Caco-2 (cell line): ENCODE results near the gene SGCD. TPM values are rescaled to one million over a fixed set of nuclear protein-coding genes. Genes with fewer than 3 reads are reported as not detected.

Source experiments
- BruUV-seq: library from RNA; stranded (reverse); fragments of 400-500 nt; replicated peaks from 2 replicates; lab custom pipeline; 2021; lab: Mats Ljungman, UMichigan
- CTCF ChIA-PET: fragments of 300-600 bp; sonication (Branson Sonifier 250); formaldehyde crosslinking; loops from one replicate; lab custom pipeline; 2022; ENCODE audit warnings: antibody characterized with exemption; lab: Charles Lee
- POLR2A ChIA-PET: fragments of 300-600 bp; sonication (Branson Sonifier 250); formaldehyde crosslinking; loops from one replicate; lab custom pipeline; 2022; ENCODE audit warnings: antibody characterized with exemption; lab: Charles Lee
- DNase-seq, 2 experiments: peaks; one replicate each; pipeline versions ENCODE4 v3.0.0 to v3.0.0-alpha.2; 2020 to 2022
- H3K27me3 ChIP-seq: replicated peaks from 2 replicates; pipeline ENCODE4 v1.6.0; 2011; ENCODE audit warnings: low read length; ENCODE audit not compliant: control insufficient read depth, insufficient read depth
- H3K36me3 ChIP-seq: 2 replicates; pipeline ENCODE4 v1.5.1; 2011; ENCODE audit warnings: low read length; ENCODE audit not compliant: control insufficient read depth, insufficient read depth
- H3K4me1 ChIP-seq: fragments of 250-450 bp; sonication (Bioruptor Pico); 2 replicates; pipeline ENCODE4 v1.5.1; 2020; ENCODE audit warnings: mild to moderate bottlenecking
- H3K4me3 ChIP-seq: 2 replicates; pipeline ENCODE4 v1.5.1; 2011; ENCODE audit warnings: low read depth, mild to moderate bottlenecking, control low read depth, low read length
- H3K9me3 ChIP-seq: fragments of 250-450 bp; sonication (Bioruptor Pico); 2 replicates; pipeline ENCODE4 v1.5.1; 2020; ENCODE audit warnings: mild to moderate bottlenecking, moderate library complexity
- H3K27ac Mint-ChIP-seq: one replicate; pipeline ENCODE4 v1.8.0; 2022; ENCODE audit warnings: mixed read lengths; ENCODE audit not compliant: unreplicated experiment
- H3K27me3 Mint-ChIP-seq: one replicate; pipeline ENCODE4 v1.8.0; 2022; ENCODE audit warnings: mixed read lengths; ENCODE audit not compliant: insufficient read depth, unreplicated experiment
- H3K36me3 Mint-ChIP-seq: one replicate; pipeline ENCODE4 v1.8.0; 2022; ENCODE audit warnings: mild to moderate bottlenecking, mixed read lengths; ENCODE audit not compliant: insufficient read depth, unreplicated experiment
- H3K4me1 Mint-ChIP-seq: one replicate; pipeline ENCODE4 v1.8.0; 2022; ENCODE audit warnings: low read depth, mixed read lengths; ENCODE audit not compliant: unreplicated experiment
- H3K4me3 Mint-ChIP-seq: one replicate; pipeline ENCODE4 v1.8.0; 2022; ENCODE audit warnings: mild to moderate bottlenecking, moderate library complexity, mixed read lengths; ENCODE audit not compliant: unreplicated experiment
- H3K9me3 Mint-ChIP-seq: one replicate; pipeline ENCODE4 v1.8.0; 2022; ENCODE audit warnings: mixed read lengths; ENCODE audit not compliant: unreplicated experiment
- CTCF ChIP-seq, 2 experiments: fragments of 200-600 bp in 1 of 2; IDR thresholded peaks; 1 replicate in 1 of 2; 2 replicates in 1 of 2; pipeline versions ENCODE4 v1.5.1 to v1.8.0; 2011 to 2022; ENCODE audit warnings: antibody characterized with exemption in 1 of 2, control low read depth in 1 of 2, inconsistent platforms in 1 of 2, low read depth in 1 of 2, low read length in 1 of 2, mild to moderate bottlenecking in 1 of 2, moderate library complexity in 1 of 2; ENCODE audit not compliant: insufficient read depth in 1 of 2, severe bottlenecking in 1 of 2, unreplicated experiment in 1 of 2
- intact Hi-C: fragments of 100-400 bp; cut with micrococcal nuclease; formaldehyde crosslinking; loops from one replicate; pipeline ENCODE4 v1.10.0; 2022; ENCODE audit not compliant: unreplicated experiment
- total RNA-seq: library from RNA; stranded (reverse); gene quantifications from 2 replicates; pipeline ENCODE4 v1.2.3, GENCODE V29; 2022

SGCD gene
- total RNA-seq, 1 experiment from 2014 or later, result 0.20 TPM

- no TSS peak for BruUV-seq
- H3K4me3 Mint-ChIP-seq, result no peak overlapping the region
- no peaks in the 10 kb centered on the region for H3K4me1 Mint-ChIP-seq
- no peaks in the 10 kb centered on the region for H3K27me3 Mint-ChIP-seq
- H3K27ac Mint-ChIP-seq, result no peak overlapping the region
- no peak for DNase-seq
- Histone ChIP-seq H3K27me3 (no peaks in the 10 kb centered on the region), H3K4me3 (no peak overlapping the region), H3K36me3 (no peaks in the 10 kb centered on the region), H3K4me1 (no peaks in the 10 kb centered on the region), H3K9me3 (no peaks in the 10 kb centered on the region)
- intact Hi-C loops, result no loop called here
- no peak for TF ChIP-seq CTCF (IDR thresholded peaks at IDR 0.05; ENCODE audit: insufficient read depth in 1 of 2, low read depth in 1 of 2, low read length in 1 of 2, severe bottlenecking in 1 of 2, unreplicated experiment in 1 of 2)
- CTCF ChIA-PET, result no interaction called here
- no peaks in the 10 kb centered on the region for H3K36me3 Mint-ChIP-seq
- no peaks in the 10 kb centered on the region for H3K9me3 Mint-ChIP-seq
- POLR2A ChIA-PET, result no interaction called here
These were observed 437.4 kb downstream of the SGCD start for GRCh38 chr5:156764176-156764971.

- CTCF ChIA-PET, result no interaction called here
- POLR2A ChIA-PET, result no interaction called here
- no peak for TF ChIP-seq CTCF (IDR thresholded peaks at IDR 0.05; ENCODE audit: insufficient read depth in 1 of 2, low read depth in 1 of 2, low read length in 1 of 2, severe bottlenecking in 1 of 2, unreplicated experiment in 1 of 2)
- H3K27me3 ChIP-seq, result no peaks in the 10 kb centered on the region
- H3K4me1 ChIP-seq, result no peaks in the 10 kb centered on the region
- no peak for DNase-seq
- no peaks in the 10 kb centered on the region for H3K27me3 Mint-ChIP-seq
- H3K9me3 ChIP-seq, result no peaks in the 10 kb centered on the region
- no peak overlapping the region for H3K4me3 ChIP-seq
- H3K36me3 ChIP-seq, result no peaks in the 10 kb centered on the region
- intact Hi-C loops, result no loop called here
- H3K36me3 Mint-ChIP-seq, result no peaks in the 10 kb centered on the region
- H3K4me3 Mint-ChIP-seq, result no peak overlapping the region
- no peaks in the 10 kb centered on the region for H3K4me1 Mint-ChIP-seq
- no peak overlapping the region for H3K27ac Mint-ChIP-seq
- BruUV-seq, result no TSS peak
- no peaks in the 10 kb centered on the region for H3K9me3 Mint-ChIP-seq
These were observed 447.3 kb downstream of the SGCD start for GRCh38 chr5:156774273-156774672.

GRCh38 chr5:156778139-156778706 is 451.3 kb downstream of the SGCD start:
- no peak for DNase-seq
- H3K4me3 ChIP-seq, result no peak overlapping the region
- Mint-ChIP-seq H3K4me3 (no peak overlapping the region), H3K9me3 (no peaks in the 10 kb centered on the region), H3K27ac (no peak overlapping the region), H3K4me1 (no peaks in the 10 kb centered on the region), H3K36me3 (no peaks in the 10 kb centered on the region), H3K27me3 (no peaks in the 10 kb centered on the region)
- no peak for TF ChIP-seq CTCF (IDR thresholded peaks at IDR 0.05; ENCODE audit: insufficient read depth in 1 of 2, low read depth in 1 of 2, low read length in 1 of 2, severe bottlenecking in 1 of 2, unreplicated experiment in 1 of 2)
- no peaks in the 10 kb centered on the region for H3K9me3 ChIP-seq
- BruUV-seq, result no TSS peak
- H3K36me3 ChIP-seq, result no peaks in the 10 kb centered on the region
- ChIA-PET CTCF (no interaction called here), POLR2A (no interaction called here)
- intact Hi-C loops, result no loop called here
- no peaks in the 10 kb centered on the region for H3K27me3 ChIP-seq
- no peaks in the 10 kb centered on the region for H3K4me1 ChIP-seq
